ENCODE results near the gene PSD4. TPM values are rescaled to one million over a fixed set of nuclear protein-coding genes. Genes with fewer than 3 reads are reported as not detected.

PSD4 gene
- total RNA-seq, 1 donor from 2014 or later, result 11.2 TPM

- Histone ChIP-seq H3K4me3 (no peak overlapping the region), H3K27me3 (no peaks in the 10 kb centered on the region), H3K27ac (no peak overlapping the region), H3K4me1 (no peaks in the 10 kb centered on the region), H3K9me3 (no peaks in the 10 kb centered on the region), H3K36me3 (no peaks in the 10 kb centered on the region)
- intact Hi-C loops (cut with DNase I), result no loop called here
- TF ChIP-seq, protein P1, sequence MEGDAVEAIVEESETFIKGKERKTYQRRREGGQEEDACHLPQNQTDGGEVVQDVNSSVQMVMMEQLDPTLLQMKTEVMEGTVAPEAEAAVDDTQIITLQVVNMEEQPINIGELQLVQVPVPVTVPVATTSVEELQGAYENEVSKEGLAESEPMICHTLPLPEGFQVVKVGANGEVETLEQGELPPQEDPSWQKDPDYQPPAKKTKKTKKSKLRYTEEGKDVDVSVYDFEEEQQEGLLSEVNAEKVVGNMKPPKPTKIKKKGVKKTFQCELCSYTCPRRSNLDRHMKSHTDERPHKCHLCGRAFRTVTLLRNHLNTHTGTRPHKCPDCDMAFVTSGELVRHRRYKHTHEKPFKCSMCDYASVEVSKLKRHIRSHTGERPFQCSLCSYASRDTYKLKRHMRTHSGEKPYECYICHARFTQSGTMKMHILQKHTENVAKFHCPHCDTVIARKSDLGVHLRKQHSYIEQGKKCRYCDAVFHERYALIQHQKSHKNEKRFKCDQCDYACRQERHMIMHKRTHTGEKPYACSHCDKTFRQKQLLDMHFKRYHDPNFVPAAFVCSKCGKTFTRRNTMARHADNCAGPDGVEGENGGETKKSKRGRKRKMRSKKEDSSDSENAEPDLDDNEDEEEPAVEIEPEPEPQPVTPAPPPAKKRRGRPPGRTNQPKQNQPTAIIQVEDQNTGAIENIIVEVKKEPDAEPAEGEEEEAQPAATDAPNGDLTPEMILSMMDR (IDR thresholded peaks at IDR 0.05), result no peak
- no peak for DNase-seq (ENCODE audit: low spot score in 2 of 2)
Observed at GRCh38 chr2:113219525-113219888, 45.7 kb downstream of the PSD4 start.

GRCh38 chr2:113219889-113220641 is 46.3 kb downstream of the PSD4 start:
- Histone ChIP-seq H3K4me3 (no peak overlapping the region), H3K27me3 (no peaks in the 10 kb centered on the region)
- intact Hi-C loops (cut with DNase I), result no loop called here

DNA sequence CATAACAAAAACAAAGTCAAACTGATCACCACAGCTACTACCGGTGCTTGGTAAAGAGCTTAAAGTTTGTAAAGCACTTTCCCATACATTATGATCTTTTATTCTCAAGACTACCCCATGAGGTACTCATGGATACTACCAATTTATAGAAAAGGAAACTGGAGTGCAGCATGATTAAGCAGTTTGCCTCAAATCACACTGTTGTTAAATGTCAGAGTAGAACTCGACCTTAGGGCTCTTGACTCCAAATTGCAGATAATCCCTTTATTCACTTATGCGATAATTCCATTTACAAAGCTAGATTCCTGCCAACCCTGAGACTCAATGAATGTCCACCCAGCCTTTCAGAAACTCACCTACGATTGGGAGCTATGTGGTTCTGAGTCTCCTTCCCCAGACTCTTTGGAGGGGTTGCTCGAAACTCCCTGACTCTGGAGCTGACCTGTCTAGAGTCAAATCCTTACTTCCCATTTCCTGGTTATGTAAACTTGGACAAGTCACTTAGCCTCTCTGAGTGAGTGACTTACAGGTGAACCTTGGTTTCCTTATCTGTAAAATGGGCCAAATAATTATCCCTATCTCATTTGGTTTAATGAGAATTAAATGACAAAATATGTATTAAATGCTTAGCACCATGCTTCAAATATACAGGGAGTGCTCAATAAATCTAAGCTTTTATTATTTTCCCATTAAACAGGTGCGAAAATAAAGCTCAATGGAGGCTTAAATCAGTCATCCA is 47.4 kb downstream of the PSD4 start:
- no peak for DNase-seq (ENCODE audit: low spot score in 2 of 2)
- no peaks in the 10 kb centered on the region for H3K4me1 ChIP-seq
- TF ChIP-seq, protein P1 (IDR thresholded peaks at IDR 0.05), result no peak
- intact Hi-C loops (cut with DNase I), result no loop called here
- no peak overlapping the region for H3K4me3 ChIP-seq
- H3K27me3 ChIP-seq, result no peaks in the 10 kb centered on the region
- no peaks in the 10 kb centered on the region for H3K36me3 ChIP-seq
- H3K27ac ChIP-seq, result no peak overlapping the region
- no peaks in the 10 kb centered on the region for H3K9me3 ChIP-seq

More at GRCh38 chr2:113219889-113220641, 46.3 kb downstream of the PSD4 start:
- TF ChIP-seq, protein P1 (IDR thresholded peaks at IDR 0.05), result no peak
- peak in 1 of 2 donors; percentile 81 for DNase-seq (ENCODE audit: low spot score in 2 of 2)
- no peaks in the 10 kb centered on the region for H3K36me3 ChIP-seq
- no peak overlapping the region for H3K27ac ChIP-seq
- H3K9me3 ChIP-seq, result no peaks in the 10 kb centered on the region
- no peaks in the 10 kb centered on the region for H3K4me1 ChIP-seq

DNA sequence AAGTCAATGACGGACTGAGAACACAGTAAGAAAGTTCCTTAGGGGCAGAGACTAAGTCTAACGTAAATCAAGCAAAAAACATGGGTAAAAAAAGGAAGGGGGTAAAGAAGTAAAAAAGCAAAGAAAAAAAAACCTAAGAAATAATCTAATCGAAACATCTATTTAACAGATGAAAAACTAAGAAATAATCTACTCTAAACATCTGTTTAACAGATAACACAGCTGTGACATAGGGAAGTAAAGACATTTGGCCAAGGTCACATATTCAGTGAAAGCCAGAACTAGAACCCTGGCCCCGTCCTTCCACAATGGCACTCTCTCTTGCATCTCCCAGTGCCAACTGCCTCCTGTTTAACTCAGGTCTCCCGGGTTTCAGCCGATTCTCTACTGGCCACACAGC is 48.1 kb downstream of the PSD4 start:
- Histone ChIP-seq H3K36me3 (no peaks in the 10 kb centered on the region), H3K9me3 (no peaks in the 10 kb centered on the region), H3K27ac (no peak overlapping the region), H3K27me3 (no peaks in the 10 kb centered on the region), H3K4me3 (no peak overlapping the region), H3K4me1 (no peaks in the 10 kb centered on the region)
- intact Hi-C loops (cut with DNase I), result no loop called here
- TF ChIP-seq, protein P1 (IDR thresholded peaks at IDR 0.05), result no peak
- DNase-seq (ENCODE audit: low spot score in 2 of 2), result no peak

GRCh38 chr2:113223813-113224212 is 50.0 kb downstream of the PSD4 start:
- TF ChIP-seq, protein P1 (IDR thresholded peaks at IDR 0.05), result no peak
- H3K27me3 ChIP-seq, result no peaks in the 10 kb centered on the region
- intact Hi-C loops (cut with DNase I), result no loop called here
- no peak overlapping the region for H3K27ac ChIP-seq
- no peaks in the 10 kb centered on the region for H3K4me1 ChIP-seq
- no peaks in the 10 kb centered on the region for H3K9me3 ChIP-seq
- H3K4me3 ChIP-seq, result no peak overlapping the region
- no peaks in the 10 kb centered on the region for H3K36me3 ChIP-seq
- DNase-seq (ENCODE audit: low spot score in 2 of 2), result no peak
